ENCODE results near the gene GAA.

DNA sequence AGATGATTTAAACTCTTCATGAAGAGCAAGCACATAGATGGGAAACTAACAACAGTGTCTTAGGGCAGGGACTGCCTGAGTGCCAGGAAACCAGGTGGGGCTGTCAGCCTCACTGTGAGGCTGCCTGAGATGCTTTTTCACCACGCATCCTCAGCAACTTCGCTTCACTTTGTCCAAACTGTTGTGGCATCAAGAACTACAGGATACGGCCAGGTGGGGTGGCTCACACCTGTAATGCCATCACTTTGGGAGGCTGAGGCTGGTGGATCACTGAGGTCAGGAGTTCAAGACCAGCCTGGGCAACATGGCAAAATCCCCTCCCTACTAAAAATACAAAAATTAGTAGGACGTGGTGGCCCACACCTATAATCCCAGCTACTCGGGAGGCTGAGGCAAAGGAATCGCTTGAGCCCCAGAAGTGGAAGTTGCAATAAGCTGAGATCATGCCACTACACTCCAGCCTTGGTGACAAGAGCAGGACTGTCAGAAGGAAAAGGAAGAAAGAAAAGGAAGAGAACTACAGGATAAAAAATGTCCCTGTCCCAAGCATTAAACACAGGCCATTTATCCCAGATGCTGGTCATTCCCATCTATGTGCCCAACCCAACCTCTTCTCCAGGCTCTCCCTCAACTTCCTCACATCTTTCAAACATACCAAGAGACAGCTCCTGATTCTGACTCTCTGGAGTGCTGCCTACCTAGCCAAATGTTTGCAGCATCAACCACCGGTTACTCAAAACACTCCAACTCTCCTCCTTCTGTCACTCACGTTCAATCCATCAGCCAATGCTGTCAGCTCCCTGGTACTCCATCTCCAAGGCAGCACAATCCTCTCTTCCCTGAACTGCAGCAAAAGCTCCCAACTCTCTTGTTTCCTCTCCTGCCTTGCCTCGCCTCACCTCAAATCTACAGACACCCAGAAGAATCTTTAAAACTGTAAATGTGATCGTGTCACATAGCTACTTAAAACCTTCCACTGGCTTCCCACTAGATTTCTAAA is 44.0 kb downstream of the GAA start:
- TF ChIP-seq, protein P1, sequence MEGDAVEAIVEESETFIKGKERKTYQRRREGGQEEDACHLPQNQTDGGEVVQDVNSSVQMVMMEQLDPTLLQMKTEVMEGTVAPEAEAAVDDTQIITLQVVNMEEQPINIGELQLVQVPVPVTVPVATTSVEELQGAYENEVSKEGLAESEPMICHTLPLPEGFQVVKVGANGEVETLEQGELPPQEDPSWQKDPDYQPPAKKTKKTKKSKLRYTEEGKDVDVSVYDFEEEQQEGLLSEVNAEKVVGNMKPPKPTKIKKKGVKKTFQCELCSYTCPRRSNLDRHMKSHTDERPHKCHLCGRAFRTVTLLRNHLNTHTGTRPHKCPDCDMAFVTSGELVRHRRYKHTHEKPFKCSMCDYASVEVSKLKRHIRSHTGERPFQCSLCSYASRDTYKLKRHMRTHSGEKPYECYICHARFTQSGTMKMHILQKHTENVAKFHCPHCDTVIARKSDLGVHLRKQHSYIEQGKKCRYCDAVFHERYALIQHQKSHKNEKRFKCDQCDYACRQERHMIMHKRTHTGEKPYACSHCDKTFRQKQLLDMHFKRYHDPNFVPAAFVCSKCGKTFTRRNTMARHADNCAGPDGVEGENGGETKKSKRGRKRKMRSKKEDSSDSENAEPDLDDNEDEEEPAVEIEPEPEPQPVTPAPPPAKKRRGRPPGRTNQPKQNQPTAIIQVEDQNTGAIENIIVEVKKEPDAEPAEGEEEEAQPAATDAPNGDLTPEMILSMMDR (IDR thresholded peaks at IDR 0.05) = no peak
- TF ChIP-seq EZH2 (IDR thresholded peaks at IDR 0.05; ENCODE audit: borderline replicate concordance, insufficient read depth, low read depth, low read length, poor library complexity, severe bottlenecking) = no peak

All from B cell (primary cell).